Hepatocyte (in vitro differentiated cells): ENCODE results near the gene UHRF2. TPM values are rescaled to one million over a fixed set of nuclear protein-coding genes. Genes with fewer than 3 reads are reported as not detected.
"Not testable (repeated sequence)": the region's sequence is repeated elsewhere in the genome, so short reads cannot be mapped to it uniquely, and the experiment has no call there.

ENCODE experiments used
- DNase-seq: peaks from one replicate; pipeline ENCODE4 v3.0.0-alpha.2; 2016; ENCODE audit warnings: low spot score
- H2AFZ ChIP-seq: fragments of 200-600 bp; sonication (generic); 2 replicates; pipeline ENCODE4 v1.6.0; 2016; ENCODE audit warnings: antibody characterized with exemption, mild to moderate bottlenecking
- H3K27ac ChIP-seq: fragments of 200-600 bp; sonication (generic); 2 replicates; pipeline ENCODE4 v1.5.1; 2016; ENCODE audit warnings: mild to moderate bottlenecking
- H3K27me3 ChIP-seq: fragments of 200-600 bp; sonication (generic); 2 replicates; pipeline ENCODE4 v1.6.1; 2016
- H3K36me3 ChIP-seq: fragments of 200-600 bp; sonication (generic); replicated peaks from 2 replicates; pipeline ENCODE4 v1.5.1; 2016; ENCODE audit warnings: low read depth; ENCODE audit not compliant: insufficient read depth
- H3K4me1 ChIP-seq: fragments of 200-600 bp; sonication (generic); 2 replicates; pipeline ENCODE4 v1.5.1; 2016; ENCODE audit warnings: mild to moderate bottlenecking, moderate library complexity; ENCODE audit not compliant: insufficient read depth
- H3K4me2 ChIP-seq: fragments of 200-600 bp; sonication (generic); 2 replicates; pipeline ENCODE4 v1.6.0; 2016
- H3K4me3 ChIP-seq: fragments of 200-600 bp; sonication (generic); 2 replicates; pipeline ENCODE4 v1.5.1; 2016; ENCODE audit warnings: mild to moderate bottlenecking
- H3K79me2 ChIP-seq: fragments of 200-600 bp; sonication (generic); 2 replicates; pipeline ENCODE4 v1.6.0; 2017; ENCODE audit warnings: mild to moderate bottlenecking
- H3K9me2 ChIP-seq: fragments of 200-600 bp; sonication (generic); replicated peaks from 2 replicates; pipeline ENCODE4 v1.6.0; 2017; ENCODE audit warnings: mild to moderate bottlenecking; ENCODE audit not compliant: insufficient read depth
- H3K9me3 ChIP-seq: fragments of 200-600 bp; sonication (generic); 2 replicates; pipeline ENCODE4 v1.5.1; 2016; ENCODE audit warnings: low read depth, mild to moderate bottlenecking
- H4K20me1 ChIP-seq: fragments of 200-600 bp; sonication (generic); 2 replicates; pipeline ENCODE4 v1.6.0; 2016; ENCODE audit warnings: mild to moderate bottlenecking; ENCODE audit not compliant: insufficient read depth, poor library complexity, severe bottlenecking
- CTCF ChIP-seq: fragments of 200-600 bp; sonication (generic); IDR thresholded peaks from 2 replicates; pipeline ENCODE4 v1.5.1; 2016; ENCODE audit warnings: antibody characterized with exemption, mild to moderate bottlenecking; ENCODE audit not compliant: poor library complexity
- EZH2 ChIP-seq: fragments of 200-600 bp; sonication (generic); IDR thresholded peaks from 2 replicates; pipeline ENCODE4 v1.6.1; 2016; ENCODE audit warnings: antibody characterized with exemption, mild to moderate bottlenecking, borderline replicate concordance
- EZH2phosphoT487 ChIP-seq: fragments of 200-600 bp; sonication (generic); IDR thresholded peaks from one replicate; pipeline ENCODE4 v1.6.1; 2018; ENCODE audit warnings: antibody characterized with exemption, mild to moderate bottlenecking, low read depth, moderate library complexity; ENCODE audit not compliant: unreplicated experiment, severe bottlenecking
- WGBS: methylation state at CpG from one replicate; pipeline ENCODE4 v1.1.6; 2016; ENCODE audit warnings: low lambda C conversion rate; ENCODE audit errors: missing lambda C conversion rate; 5-methylcytosine and 5-hydroxymethylcytosine counted together
- polyA plus RNA-seq: library from polyadenylated mRNA; unstranded; fragments of >200 nt; fragmentation: Nextera tagmentation; extraction: Ambion mirVana; gene quantifications from 2 replicates; pipeline ENCODE4 v1.2.1, GENCODE V29; 2016
- total RNA-seq: library from RNA; depleted of rRNA; stranded (reverse); fragments of >200 nt; gene quantifications from 2 replicates; pipeline ENCODE4 v1.2.3, GENCODE V29; 2014

The UHRF2 gene
- total RNA-seq (40.6 and 42.9 TPM in 2 replicates), polyA plus RNA-seq (16.6 TPM in 2 replicates)

- Histone ChIP-seq H3K27me3 (no peaks in the 10 kb centered on the region), H3K36me3 (no peaks in the 10 kb centered on the region), H3K4me3 (peak within 1 kb of the TSS; percentile 44), H2AFZ (peak within 1 kb of the TSS; percentile 88), H3K9me2 (no peaks in the 10 kb centered on the region), H4K20me1 (peaks cover 28% of the 10 kb centered on the region), H3K4me2 (peak within 1 kb of the TSS; percentile 92), H3K79me2 (peaks cover 42% of the 10 kb centered on the region), H3K9me3 (no peaks in the 10 kb centered on the region), H3K4me1 (peaks cover 11% of the 10 kb centered on the region), H3K27ac (peak within 1 kb of the TSS; percentile 79)
- DNase-seq, result peak; percentile 98
- TF ChIP-seq EZH2phosphoT487 (no peak), EZH2 (no peak), CTCF (no peak)
- WGBS, result 5% methylated on average over 88 of the region's 88 CpGs
These were observed at the start of gene UHRF2 for GRCh38 chr9:6412487-6413364. Gene UHRF2, plus strand, starts transcription at chr9:6413199. Its CDS starts 292 bp downstream, at chr9:6413491.

- H3K4me2 ChIP-seq, result no peak overlapping the region
- H2AFZ ChIP-seq, result no peak overlapping the region
- no peak overlapping the region for H3K4me3 ChIP-seq
- no peaks in the 10 kb centered on the region for H4K20me1 ChIP-seq
- H3K27ac ChIP-seq, result no peak overlapping the region
- H3K27me3 ChIP-seq, result no peaks in the 10 kb centered on the region
- H3K36me3 ChIP-seq, result no peaks in the 10 kb centered on the region
- H3K9me2 ChIP-seq, result no peaks in the 10 kb centered on the region
- H3K79me2 ChIP-seq, result no peaks in the 10 kb centered on the region
- no peaks in the 10 kb centered on the region for H3K9me3 ChIP-seq
- 68% methylated on average over 4 of the region's 4 CpGs for WGBS
- no peak for TF ChIP-seq EZH2
- no peak for TF ChIP-seq CTCF
- TF ChIP-seq EZH2phosphoT487, result no peak
- no peaks in the 10 kb centered on the region for H3K4me1 ChIP-seq
- DNase-seq, result no peak
These were observed 45.7 kb upstream of the UHRF2 start for GRCh38 chr9:6367128-6367890.

- H2AFZ ChIP-seq, result no peak overlapping the region
- no peaks in the 10 kb centered on the region for H3K9me2 ChIP-seq
- H3K79me2 ChIP-seq, result no peaks in the 10 kb centered on the region
- no peak for DNase-seq
- H3K4me1 ChIP-seq, result no peaks in the 10 kb centered on the region
- TF ChIP-seq EZH2 (no peak), CTCF (no peak), EZH2phosphoT487 (no peak)
- H3K27me3 ChIP-seq, result no peaks in the 10 kb centered on the region
- no peak overlapping the region for H3K4me3 ChIP-seq
- H3K27ac ChIP-seq, result no peak overlapping the region
- WGBS, result 98% methylated on average over 2 of the region's 2 CpGs
- H3K36me3 ChIP-seq, result no peaks in the 10 kb centered on the region
- H3K9me3 ChIP-seq, result no peaks in the 10 kb centered on the region
- H3K4me2 ChIP-seq, result no peak overlapping the region
- H4K20me1 ChIP-seq, result no peaks in the 10 kb centered on the region
These were observed 44.2 kb upstream of the UHRF2 start for GRCh38 chr9:6368831-6369230.

GRCh38 chr9:6381477-6382012 lies 31.5 kb upstream of the UHRF2 start:
- H3K27me3 ChIP-seq, H3K9me2 ChIP-seq, H4K20me1 ChIP-seq, H3K36me3 ChIP-seq, H3K4me3 ChIP-seq, DNase-seq, H3K27ac ChIP-seq, H3K9me3 ChIP-seq, H3K79me2 ChIP-seq, H3K4me1 ChIP-seq, H2AFZ ChIP-seq, H3K4me2 ChIP-seq: not testable (repeated sequence)
- WGBS, result 87% methylated on average over 4 of the region's 4 CpGs
